IMR-90 (cell line): ENCODE data around the gene WIPI1. TPM values are rescaled to one million over a fixed set of nuclear protein-coding genes. Genes with fewer than 3 reads are reported as not detected.

Experiments used
- ATAC-seq: fragments of 200-7000 bp; cut with Tn5 transposase; 2 replicates; pipeline ENCODE4 v1.9.1; 2020; ENCODE audit warnings: low read depth, mild to moderate bottlenecking, moderate library complexity
- BruUV-seq: library from RNA; stranded (reverse); fragments of 400-500 nt; replicated peaks from 2 replicates; lab custom pipeline; 2021; lab: Mats Ljungman, UMichigan
- CTCF ChIA-PET: fragments of 300-600 bp; formaldehyde crosslinking; extraction: SDS; loops from one replicate; lab custom pipeline; 2021; ENCODE audit warnings: antibody characterized with exemption; lab: Yijun Ruan, JAX
- POLR2A ChIA-PET: fragments of 300-600 bp; sonication (Branson Sonifier 250); formaldehyde crosslinking; loops from one replicate; lab custom pipeline; 2022; ENCODE audit warnings: antibody characterized with exemption; ENCODE audit not compliant: unreplicated experiment; lab: Charles Lee
- DNase-seq: peaks from one replicate; pipeline ENCODE4 v3.0.0; 2013
- H2AFZ ChIP-seq: replicated peaks from 2 replicates; pipeline ENCODE3; 2013; ENCODE audit warnings: low read length, mild to moderate bottlenecking; ENCODE audit not compliant: poor library complexity
- H2AK5ac ChIP-seq: 2 replicates; pipeline ENCODE4 v1.6.1; 2013; ENCODE audit warnings: low read depth, low read length, inconsistent platforms
- H2AK9ac ChIP-seq: replicated peaks from 2 replicates; pipeline ENCODE3; 2013; ENCODE audit warnings: mild to moderate bottlenecking, low read depth, low read length, moderate library complexity; ENCODE audit not compliant: poor library complexity
- H2BK120ac ChIP-seq: 2 replicates; pipeline ENCODE4 v1.6.1; 2013; ENCODE audit warnings: low read depth, low read length, inconsistent platforms
- H2BK15ac ChIP-seq: 3 replicates; pipeline ENCODE4 v1.6.1; 2013; ENCODE audit warnings: low read depth, low read length, inconsistent platforms
- H2BK20ac ChIP-seq: 2 replicates; pipeline ENCODE4 v1.6.1; 2013; ENCODE audit warnings: low read depth, mild to moderate bottlenecking, inconsistent platforms, low read length, moderate library complexity
- H2BK5ac ChIP-seq: 2 replicates; pipeline ENCODE4 v1.6.1; 2013; ENCODE audit warnings: mild to moderate bottlenecking, low read depth, low read length, inconsistent platforms; ENCODE audit not compliant: poor library complexity, severe bottlenecking
- H3K14ac ChIP-seq: replicated peaks from 2 replicates; pipeline ENCODE4 v1.6.1; 2013; ENCODE audit warnings: low read depth, low read length, inconsistent platforms
- H3K18ac ChIP-seq: 2 replicates; pipeline ENCODE4 v1.6.1; 2013; ENCODE audit warnings: low read depth, low read length, control low read depth
- H3K23ac ChIP-seq: 2 replicates; pipeline ENCODE4 v1.6.1; 2013; ENCODE audit warnings: low read depth, low read length, inconsistent platforms
- H3K27ac ChIP-seq: 2 replicates; pipeline ENCODE4 v1.5.1; 2013; ENCODE audit warnings: mild to moderate bottlenecking, control low read depth, low read length; ENCODE audit not compliant: insufficient read depth
- H3K27me3 ChIP-seq: 2 replicates; pipeline ENCODE4 v1.6.1; 2013; ENCODE audit warnings: low read length; ENCODE audit not compliant: control insufficient read depth, insufficient read depth
- H3K36me3 ChIP-seq: 2 replicates; pipeline ENCODE4 v1.6.1; 2013; ENCODE audit warnings: low read length, mixed read lengths; ENCODE audit not compliant: control insufficient read depth, insufficient read depth
- H3K4ac ChIP-seq: 2 replicates; pipeline ENCODE4 v1.6.1; 2013; ENCODE audit warnings: low read depth, low read length, inconsistent platforms
- H3K4me1 ChIP-seq: 2 replicates; pipeline ENCODE4 v1.6.1; 2013; ENCODE audit warnings: low read length, mixed read lengths; ENCODE audit not compliant: control insufficient read depth, insufficient read depth
- H3K4me2 ChIP-seq: 2 replicates; pipeline ENCODE4 v1.6.1; 2013; ENCODE audit warnings: low read depth, mild to moderate bottlenecking, control low read depth, low read length, moderate library complexity
- H3K4me3 ChIP-seq: 2 replicates; pipeline ENCODE4 v1.5.1; 2013; ENCODE audit warnings: low read depth, mild to moderate bottlenecking, control low read depth, low read length, moderate library complexity; ENCODE audit not compliant: insufficient read depth
- H3K56ac ChIP-seq: 2 replicates; pipeline ENCODE4 v1.6.1; 2013; ENCODE audit warnings: low read length, inconsistent platforms; ENCODE audit not compliant: insufficient read depth; ENCODE audit errors: extremely low read depth
- H3K79me1 ChIP-seq, 2 experiments: 2 replicates each; pipeline ENCODE4 v1.6.1; 2013; ENCODE audit warnings: low read length in 2 of 2, inconsistent platforms in 1 of 2, low read depth in 1 of 2
- H3K9ac ChIP-seq: 2 replicates; pipeline ENCODE4 v1.6.1; 2013; ENCODE audit warnings: low read depth, low read length, control low read depth
- H3K9me1 ChIP-seq: 2 replicates; pipeline ENCODE4 v1.6.1; 2013; ENCODE audit warnings: low read length, inconsistent platforms; ENCODE audit not compliant: insufficient read depth
- H3K9me3 ChIP-seq: 2 replicates; pipeline ENCODE4 v1.6.1; 2013; ENCODE audit warnings: low read length; ENCODE audit not compliant: control insufficient read depth, insufficient read depth
- H4K20me1 ChIP-seq: 2 replicates; pipeline ENCODE4 v1.6.1; 2013; ENCODE audit warnings: low read length, inconsistent platforms; ENCODE audit not compliant: insufficient read depth
- H4K5ac ChIP-seq: 2 replicates; pipeline ENCODE4 v1.6.1; 2013; ENCODE audit warnings: mild to moderate bottlenecking, low read depth, low read length, control low read depth
- H4K8ac ChIP-seq, 2 experiments: 2 replicates each; pipeline ENCODE4 v1.6.1; 2013; ENCODE audit warnings: low read depth in 2 of 2, low read length in 2 of 2, control low read depth in 1 of 2, inconsistent platforms in 1 of 2
- H4K91ac ChIP-seq: 2 replicates; pipeline ENCODE4 v1.6.1; 2013; ENCODE audit warnings: low read depth, low read length, inconsistent platforms; ENCODE audit not compliant: insufficient read depth
- CHD1 ChIP-seq: IDR thresholded peaks from 2 replicates; pipeline ENCODE4 v1.6.1; 2012; ENCODE audit warnings: low read depth, low read length, improper control_type of control experiment
- MAZ ChIP-seq: IDR thresholded peaks from 2 replicates; pipeline ENCODE4 v1.6.1; 2012; ENCODE audit warnings: low read depth, mild to moderate bottlenecking, low read length, improper control_type of control experiment, moderate library complexity, borderline replicate concordance
- MXI1 ChIP-seq: IDR thresholded peaks from 2 replicates; pipeline ENCODE4 v1.6.1; 2012; ENCODE audit warnings: low read depth, mild to moderate bottlenecking, low read length, moderate library complexity, borderline replicate concordance
- NFE2L2 ChIP-seq: fragments of 150-350 bp; IDR thresholded peaks from 2 replicates; pipeline ENCODE4 v1.6.1; 2016; ENCODE audit warnings: low read depth, mild to moderate bottlenecking, low read length
- POLR2A ChIP-seq: IDR thresholded peaks from 2 replicates; pipeline ENCODE4 v1.6.1; 2012; ENCODE audit warnings: mild to moderate bottlenecking, low read depth, low read length
- SMC3 ChIP-seq: fragments of 150-350 bp; IDR thresholded peaks from 2 replicates; pipeline ENCODE4 v1.6.1; 2016; ENCODE audit warnings: low read depth, mild to moderate bottlenecking, antibody characterized with exemption, low read length, moderate library complexity
- USF2 ChIP-seq: fragments of 150-350 bp; IDR thresholded peaks from 2 replicates; pipeline ENCODE4 v1.6.1; 2017; ENCODE audit warnings: mild to moderate bottlenecking, antibody characterized with exemption, low read length, low read depth
- WGBS, 2 experiments: methylation state at CpG; one replicate each; pipeline versions ENCODE4 v1.1.5 to v1.1.7; 2013; ENCODE audit warnings: missing lambda C conversion rate in 2 of 2; ENCODE audit not compliant: insufficient read length in 1 of 2; ENCODE audit errors: extremely low coverage in 2 of 2; 5-methylcytosine and 5-hydroxymethylcytosine counted together
- dilution Hi-C: fragments of 300-500 bp; cut with HindIII; formaldehyde crosslinking; loops from one replicate; pipeline ENCODE4 v1.14.3; 2018; ENCODE audit warnings: low sequenced_read_pairs; ENCODE audit not compliant: unreplicated experiment
- in situ Hi-C: fragments of 300-500 bp; cut with MboI; formaldehyde crosslinking; loops from 3 replicates; pipeline ENCODE4 v1.14.3; 2019; ENCODE audit warnings: low sequenced_read_pairs, inconsistent platforms, mixed read lengths
- intact Hi-C: fragments of 100-400 bp; cut with micrococcal nuclease; formaldehyde crosslinking; loops from 2 replicates; pipeline ENCODE4 v1.10.0; 2022
- polyA plus RNA-seq, 3 experiments: library from polyadenylated mRNA; depleted of rRNA; stranded (reverse); fragments of >200 nt; gene quantifications; 2 replicates each; pipeline ENCODE4 v1.2.3, GENCODE V29; 2012; ENCODE audit warnings: low replicate concordance in 1 of 3
- total RNA-seq: library from RNA; depleted of rRNA; stranded (reverse); fragments of >200 nt; gene quantifications from 2 replicates; pipeline ENCODE4 v1.2.3, GENCODE V29; 2012

WIPI1 gene
- total and polyA plus RNA-seq, 2 of the 4 experiments (the other 2 are of a cell fraction) = 78.6 to 129 TPM

GRCh38 chr17:68456339-68457167 lies 743 bp downstream of the WIPI1 start:
- Histone ChIP-seq H3K14ac (peak overlapping the region; percentile 72), H3K79me1 (peaks cover 8 to 39% of the 10 kb centered on the region in 2 experiments; a peak in 2 of 4 replicates), H4K8ac (peak overlapping the region; percentile 61 to 84; a peak in 3 of 4 replicates), H3K9ac (peak overlapping the region; percentile 83), H2AK5ac (peak overlapping the region; percentile 84), H4K20me1 (peaks cover 29% of the 10 kb centered on the region; the same call in 1 of the 2 replicates), H2BK120ac (peak overlapping the region; percentile 38; the same call in 1 of the 2 replicates), H3K9me1 (no peaks in the 10 kb centered on the region), H4K91ac (peak overlapping the region; percentile 68), H3K27me3 (peaks cover under 1% of the 10 kb centered on the region; the same call in 1 of the 2 replicates), H3K56ac (peak overlapping the region; percentile 83), H3K4me2 (peak overlapping the region; percentile 93), H2BK20ac (peak overlapping the region; percentile 10; the same call in 1 of the 2 replicates), H3K36me3 (peaks cover 3% of the 10 kb centered on the region), H2AFZ (peak overlapping the region; percentile 89), H2BK15ac (peak overlapping the region; percentile 21; the same call in 1 of the 3 replicates), H3K4me3 (peak overlapping the region; percentile 88), H3K4ac (peak overlapping the region; percentile 90), H2AK9ac (peak overlapping the region; percentile 95), H3K9me3 (no peaks in the 10 kb centered on the region), H2BK5ac (peak overlapping the region; percentile 83), H3K18ac (peak overlapping the region; percentile 62), H3K27ac (peak overlapping the region; percentile 86), H4K5ac (peak overlapping the region; percentile 55), H3K23ac (peak overlapping the region; percentile 56; the same call in 1 of the 2 replicates), H3K4me1 (peaks cover 2% of the 10 kb centered on the region; the same call in 1 of the 2 replicates)
- dilution Hi-C loops = no loop called here
- ATAC-seq = peak; percentile 68
- intact Hi-C loops = loop anchor here (1.0 to 5.0 kb wide), 2 partner anchors 74 to 193 kb away; no protein-coding TSS in a partner anchor
- 0% methylated on average over 5 of the region's 23 CpGs; no CpG with 5 or more reads in 1 of the 2 experiments for WGBS, 2 experiments
- peak; percentile 90 for DNase-seq
- in situ Hi-C loops = loop anchor here (25.0 kb wide), 1 partner anchor 494 kb away; no protein-coding TSS in a partner anchor
- ChIA-PET POLR2A (interaction anchor here (0.5 kb wide), 1 partner anchor 1479 kb away, joined by 5 read pairs; no protein-coding TSS in a partner anchor), CTCF (interaction anchor here (1.9 to 2.5 kb wide), 2 partner anchors 21 to 57 kb away, joined by 6 to 15 read pairs; no protein-coding TSS in a partner anchor)
- no TSS peak for BruUV-seq
- TF ChIP-seq USF2 (no peak), MAZ (0 out of 2 replicates have a peak, but pooled peaks have one; percentile 27), CHD1 (no peak), POLR2A (peak; percentile 63; the same call in 1 of the 2 replicates), MXI1 (0 out of 2 replicates have a peak, but pooled peaks have one; percentile 30), NFE2L2 (no peak), SMC3 (no peak)
